Endodermal cell (in vitro differentiated cells): Measurements from ENCODE around the gene TDP1. TPM values are rescaled to one million over a fixed set of nuclear protein-coding genes. Genes with fewer than 3 reads are reported as not detected.
A peak's percentile ranks its signal among the peaks of the same experiment; 100 is the strongest.

Experiments
- DNase-seq: peaks from one replicate; pipeline ENCODE4 v3.0.0-alpha.2; 2017
- H3K27ac ChIP-seq: 2 replicates; pipeline ENCODE4 v1.5.1; 2013; ENCODE audit warnings: mild to moderate bottlenecking, low read depth, low read length, moderate library complexity
- H3K27me3 ChIP-seq: 2 replicates; pipeline ENCODE4 v1.6.1; 2013; ENCODE audit warnings: mild to moderate bottlenecking, low read length, moderate library complexity; ENCODE audit not compliant: insufficient read depth, control insufficient read depth, poor library complexity, severe bottlenecking
- H3K36me3 ChIP-seq: 2 replicates; pipeline ENCODE4 v1.7.0; 2013; ENCODE audit warnings: mild to moderate bottlenecking, low read length, moderate library complexity; ENCODE audit not compliant: control insufficient read depth, insufficient read depth
- H3K4me1 ChIP-seq: one replicate; pipeline ENCODE4 v1.7.0; 2013; ENCODE audit warnings: low read length; ENCODE audit not compliant: control insufficient read depth, insufficient read depth
- H3K4me3 ChIP-seq: 2 replicates; pipeline ENCODE4 v1.5.1; 2013; ENCODE audit warnings: mild to moderate bottlenecking, low read length, moderate library complexity
- H3K9ac ChIP-seq: 2 replicates; pipeline ENCODE4 v1.6.1; 2013; ENCODE audit warnings: mild to moderate bottlenecking, low read length, moderate library complexity; ENCODE audit not compliant: poor library complexity, severe bottlenecking; ENCODE audit errors: extremely low read depth
- H3K9me3 ChIP-seq: 2 replicates; pipeline ENCODE4 v1.6.1; 2013; ENCODE audit warnings: mild to moderate bottlenecking, low read length, moderate library complexity; ENCODE audit not compliant: control insufficient read depth
- H3K27ac Mint-ChIP-seq: 2 replicates; pipeline ENCODE4 v1.8.0; 2020; ENCODE audit warnings: mixed read lengths
- H3K27me3 Mint-ChIP-seq: 2 replicates; pipeline ENCODE4 v1.8.0; 2021; ENCODE audit warnings: mild to moderate bottlenecking, mixed read lengths; ENCODE audit not compliant: insufficient read depth
- H3K36me3 Mint-ChIP-seq: 2 replicates; pipeline ENCODE4 v1.8.0; 2020; ENCODE audit warnings: low read depth, mixed read lengths
- H3K4me1 Mint-ChIP-seq: 2 replicates; pipeline ENCODE4 v1.8.0; 2020; ENCODE audit warnings: mixed read lengths
- H3K4me3 Mint-ChIP-seq: 2 replicates; pipeline ENCODE4 v1.8.0; 2020; ENCODE audit warnings: mild to moderate bottlenecking, moderate library complexity, mixed read lengths
- H3K9me3 Mint-ChIP-seq: 2 replicates; pipeline ENCODE4 v1.8.0; 2020; ENCODE audit warnings: mild to moderate bottlenecking, mixed read lengths
- CTCF ChIP-seq: fragments of 200-600 bp; sonication (generic); conservative IDR thresholded peaks from 2 replicates; pipeline ENCODE4 v1.5.0; 2021; ENCODE audit warnings: antibody characterized with exemption, mild to moderate bottlenecking
- WGBS, 2 experiments: methylation state at CpG; one replicate each; pipeline versions ENCODE4 v1.1.5 to v1.1.7; 2013; ENCODE audit warnings: missing lambda C conversion rate in 2 of 2, mixed read lengths in 1 of 2; ENCODE audit not compliant: insufficient coverage in 1 of 2, insufficient read length in 1 of 2; 5-methylcytosine and 5-hydroxymethylcytosine counted together
- total RNA-seq, 2 donors: library from RNA; stranded (reverse); fragmentation: NEBNext Ultra II Directional in 1 of 2; extraction: Animal tissue kit (Norgen Biotek cat#: 25700) in 1 of 2; gene quantifications; 2 replicates in 1 of 2; 3 replicates in 1 of 2; pipeline ENCODE4 v1.2.1, GENCODE V29; 2021

TDP1 gene
- total RNA-seq, 2 donors from 2014 or later, result 51.4 to 69.2 TPM

- WGBS, 2 experiments, result 96 to 100% methylated on average over 2 of the region's 2 CpGs
- H3K9me3 Mint-ChIP-seq, result no peaks in the 10 kb centered on the region
- no peak overlapping the region for H3K27ac Mint-ChIP-seq
Observed at GRCh38 chr14:89983375-89983774, 27.6 kb downstream of the TDP1 start.

GRCh38 chr14:89986462-89987160 is 30.9 kb downstream of the TDP1 start:
- no peak overlapping the region for H3K4me3 Mint-ChIP-seq
- peaks cover 78% of the 10 kb centered on the region for H3K36me3 ChIP-seq
- H3K36me3 Mint-ChIP-seq, result peaks cover 40% of the 10 kb centered on the region
- WGBS, 2 experiments, result 93 to 95% methylated on average over 3 to 4 of the region's 5 CpGs
- no peaks in the 10 kb centered on the region for H3K9me3 ChIP-seq
- H3K9me3 Mint-ChIP-seq, result no peaks in the 10 kb centered on the region
- H3K27me3 Mint-ChIP-seq, result no peaks in the 10 kb centered on the region
- no peaks in the 10 kb centered on the region for H3K27me3 ChIP-seq
- H3K4me1 Mint-ChIP-seq, result peaks cover 36% of the 10 kb centered on the region
- H3K27ac ChIP-seq, result no peak overlapping the region
- H3K27ac Mint-ChIP-seq, result peak overlapping the region; percentile 39
- TF ChIP-seq CTCF, result no peak
- H3K9ac ChIP-seq, result no peak overlapping the region
- no peak overlapping the region for H3K4me3 ChIP-seq
- no peaks in the 10 kb centered on the region for H3K4me1 ChIP-seq
- DNase-seq, result peak; percentile 51

More at GRCh38 chr14:89983375-89983774, 27.6 kb downstream of the TDP1 start:
- Histone ChIP-seq H3K9ac (no peak overlapping the region), H3K36me3 (peaks cover 78% of the 10 kb centered on the region), H3K27me3 (no peaks in the 10 kb centered on the region), H3K9me3 (no peaks in the 10 kb centered on the region), H3K27ac (no peak overlapping the region), H3K4me3 (no peak overlapping the region), H3K4me1 (no peaks in the 10 kb centered on the region)
- H3K4me3 Mint-ChIP-seq, result no peak overlapping the region
- H3K36me3 Mint-ChIP-seq, result peaks cover 53% of the 10 kb centered on the region
- DNase-seq, result no peak
- peaks cover 31% of the 10 kb centered on the region for H3K4me1 Mint-ChIP-seq
- no peak for TF ChIP-seq CTCF
- H3K27me3 Mint-ChIP-seq, result no peaks in the 10 kb centered on the region

GRCh38 chr14:89987161-89987475 is 31.4 kb downstream of the TDP1 start:
- TF ChIP-seq CTCF, result no peak
- peaks cover 36% of the 10 kb centered on the region for H3K4me1 Mint-ChIP-seq
- peaks cover 37% of the 10 kb centered on the region for H3K36me3 Mint-ChIP-seq
- Histone ChIP-seq H3K27ac (no peak overlapping the region), H3K9me3 (no peaks in the 10 kb centered on the region), H3K27me3 (no peaks in the 10 kb centered on the region), H3K4me3 (no peak overlapping the region), H3K4me1 (no peaks in the 10 kb centered on the region), H3K9ac (no peak overlapping the region), H3K36me3 (peaks cover 79% of the 10 kb centered on the region)
- DNase-seq, result no peak
- peak overlapping the region; percentile 39 for H3K27ac Mint-ChIP-seq
- no peaks in the 10 kb centered on the region for H3K9me3 Mint-ChIP-seq
- H3K27me3 Mint-ChIP-seq, result no peaks in the 10 kb centered on the region
- no peak overlapping the region for H3K4me3 Mint-ChIP-seq
